Type B pancreatic cell (in vitro differentiated cells): ENCODE measurements around the gene SLC3A2. TPM values are rescaled to one million over a fixed set of nuclear protein-coding genes. Genes with fewer than 3 reads are reported as not detected.

Source experiments
- DNase-seq: peaks from one replicate; pipeline ENCODE4 v3.0.0; 2021; ENCODE audit warnings: mixed read lengths; ENCODE audit not compliant: unreplicated experiment; ENCODE audit errors: extremely low spot score
- H3K27ac Mint-ChIP-seq: 2 replicates; pipeline ENCODE4 v1.8.0; 2021; ENCODE audit warnings: mild to moderate bottlenecking, mixed read lengths
- H3K27me3 Mint-ChIP-seq: 2 replicates; pipeline ENCODE4 v1.8.0; 2021; ENCODE audit warnings: mixed read lengths
- H3K36me3 Mint-ChIP-seq: 2 replicates; pipeline ENCODE4 v1.8.0; 2021; ENCODE audit warnings: mixed read lengths
- H3K4me1 Mint-ChIP-seq: one replicate; pipeline ENCODE4 v1.8.0; 2021; ENCODE audit warnings: mixed read lengths; ENCODE audit not compliant: unreplicated experiment
- H3K4me3 Mint-ChIP-seq: 2 replicates; pipeline ENCODE4 v1.8.0; 2021; ENCODE audit warnings: mild to moderate bottlenecking, mixed read lengths
- H3K9me3 Mint-ChIP-seq: 2 replicates; pipeline ENCODE4 v1.8.0; 2021; ENCODE audit warnings: mixed read lengths
- CTCF ChIP-seq: fragments of 200-600 bp; sonication (generic); conservative IDR thresholded peaks from 2 replicates; pipeline ENCODE4 v1.5.0; 2021; ENCODE audit warnings: antibody characterized with exemption, mild to moderate bottlenecking
- total RNA-seq: library from RNA; stranded (reverse); gene quantifications from 2 replicates; pipeline ENCODE4 v1.2.1, GENCODE V29; 2021; ENCODE audit warnings: low replicate concordance

SLC3A2 gene
- total RNA-seq, 1 donor from 2014 or later: 190 TPM

GRCh38 chr11:62914416-62914815 is 33.7 kb downstream of the SLC3A2 start:
- no peaks in the 10 kb centered on the region for H3K27me3 Mint-ChIP-seq
- H3K27ac Mint-ChIP-seq: no peak overlapping the region
- H3K4me3 Mint-ChIP-seq: no peak overlapping the region
- H3K9me3 Mint-ChIP-seq: no peaks in the 10 kb centered on the region
- no peaks in the 10 kb centered on the region for H3K36me3 Mint-ChIP-seq
- TF ChIP-seq CTCF: no peak
- no peak for DNase-seq
- peaks cover 7% of the 10 kb centered on the region for H3K4me1 Mint-ChIP-seq

- no peak for TF ChIP-seq CTCF
- Mint-ChIP-seq H3K27ac (no peak overlapping the region), H3K27me3 (peaks cover 15% of the 10 kb centered on the region), H3K9me3 (no peaks in the 10 kb centered on the region), H3K36me3 (no peaks in the 10 kb centered on the region), H3K4me3 (no peak overlapping the region), H3K4me1 (peaks cover 17% of the 10 kb centered on the region)
- no peak for DNase-seq
These were observed 37.3 kb downstream of the SLC3A2 start for GRCh38 chr11:62917906-62918502.

- no peak for TF ChIP-seq CTCF
- Mint-ChIP-seq H3K27me3 (peaks cover 18% of the 10 kb centered on the region), H3K4me1 (peaks cover 19% of the 10 kb centered on the region), H3K36me3 (no peaks in the 10 kb centered on the region), H3K27ac (no peak overlapping the region), H3K9me3 (no peaks in the 10 kb centered on the region), H3K4me3 (no peak overlapping the region)
- no peak for DNase-seq
These were observed 37.8 kb downstream of the SLC3A2 start for GRCh38 chr11:62918531-62918930.

- peaks cover 25% of the 10 kb centered on the region for H3K4me1 Mint-ChIP-seq
- H3K4me3 Mint-ChIP-seq: no peak overlapping the region
- H3K36me3 Mint-ChIP-seq: no peaks in the 10 kb centered on the region
- H3K9me3 Mint-ChIP-seq: no peaks in the 10 kb centered on the region
- H3K27ac Mint-ChIP-seq: no peak overlapping the region
- no peak for TF ChIP-seq CTCF
- H3K27me3 Mint-ChIP-seq: peaks cover 26% of the 10 kb centered on the region
- DNase-seq: no peak
These were observed 38.8 kb downstream of the SLC3A2 start for GRCh38 chr11:62919476-62919875.

- Mint-ChIP-seq H3K27me3 (peaks cover 30% of the 10 kb centered on the region), H3K27ac (no peak overlapping the region), H3K4me3 (no peak overlapping the region), H3K36me3 (no peaks in the 10 kb centered on the region), H3K4me1 (peaks cover 25% of the 10 kb centered on the region), H3K9me3 (no peaks in the 10 kb centered on the region)
- no peak for TF ChIP-seq CTCF
- no peak for DNase-seq
These were observed 39.4 kb downstream of the SLC3A2 start for GRCh38 chr11:62919898-62920640.
